Stromal cell of bone marrow (primary cell): ENCODE results near the gene PANX2.
"Not testable (repeated sequence)": the region's sequence is repeated elsewhere in the genome, so short reads cannot be mapped to it uniquely, and the experiment has no call there.

Experiments used
- DNase-seq: peaks from one replicate; pipeline ENCODE4 v3.0.0-alpha.2; 2012; ENCODE audit warnings: low read depth

Gene PANX2

DNA sequence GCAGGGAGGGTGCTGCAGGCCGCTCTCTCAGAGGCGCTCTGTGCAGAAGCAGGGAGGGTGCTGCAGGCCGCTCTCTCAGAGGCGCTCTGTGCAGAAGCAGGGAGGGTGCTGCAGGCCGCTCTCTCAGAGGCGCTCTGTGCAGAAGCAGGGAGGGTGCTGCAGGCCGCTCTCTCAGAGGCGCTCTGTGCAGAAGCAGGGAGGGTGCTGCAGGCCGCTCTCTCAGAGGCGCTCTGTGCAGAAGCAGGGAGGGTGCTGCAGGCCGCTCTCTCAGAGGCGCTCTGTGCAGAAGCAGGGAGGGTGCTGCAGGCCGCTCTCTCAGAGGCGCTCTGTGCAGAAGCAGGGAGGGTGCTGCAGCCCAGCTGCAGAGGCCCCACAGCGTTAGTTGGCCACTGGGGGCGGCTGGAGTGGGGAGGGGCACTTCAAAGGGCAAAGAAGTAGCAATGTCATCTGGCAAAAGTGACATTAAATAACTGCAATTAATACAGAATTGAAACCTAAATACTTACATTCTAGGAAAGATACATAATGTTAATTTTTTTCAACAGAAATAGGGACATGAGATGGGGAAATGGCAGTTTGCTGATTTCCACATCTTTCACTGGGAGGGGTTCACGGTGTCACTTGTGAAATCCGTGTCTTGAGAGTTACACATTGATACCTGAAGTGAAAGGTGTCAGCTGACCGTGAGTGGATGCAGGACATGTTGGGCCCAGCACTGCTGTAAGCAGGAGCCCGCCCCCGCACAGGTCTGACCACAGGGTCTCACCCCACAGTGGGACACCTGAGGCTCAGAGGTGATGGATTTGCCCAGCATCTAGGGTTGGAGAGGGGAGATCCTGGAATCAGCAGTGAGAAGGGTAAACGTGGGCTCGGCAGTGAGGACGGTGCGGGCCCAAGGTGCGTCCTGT is 23.0 kb upstream of the PANX2 start:
- not testable (repeated sequence) for DNase-seq

DNA sequence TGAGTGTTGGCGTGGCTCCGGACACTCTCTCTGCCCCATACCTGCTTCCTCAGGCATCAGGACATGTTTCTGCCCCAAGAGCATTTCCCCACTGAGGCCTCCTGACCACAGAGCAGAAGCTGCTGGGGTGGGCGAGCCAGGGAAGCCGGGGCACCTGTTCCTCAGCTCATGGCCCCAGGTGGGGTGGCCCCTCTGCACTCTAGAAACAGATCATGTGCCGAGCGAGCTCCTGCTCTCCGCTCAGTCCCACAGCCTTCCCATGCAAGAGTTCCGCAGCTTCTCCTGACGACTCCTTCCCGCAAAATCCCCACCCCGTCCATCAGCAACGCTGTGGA is 22.4 kb upstream of the PANX2 start:
- DNase-seq = no peak

DNA sequence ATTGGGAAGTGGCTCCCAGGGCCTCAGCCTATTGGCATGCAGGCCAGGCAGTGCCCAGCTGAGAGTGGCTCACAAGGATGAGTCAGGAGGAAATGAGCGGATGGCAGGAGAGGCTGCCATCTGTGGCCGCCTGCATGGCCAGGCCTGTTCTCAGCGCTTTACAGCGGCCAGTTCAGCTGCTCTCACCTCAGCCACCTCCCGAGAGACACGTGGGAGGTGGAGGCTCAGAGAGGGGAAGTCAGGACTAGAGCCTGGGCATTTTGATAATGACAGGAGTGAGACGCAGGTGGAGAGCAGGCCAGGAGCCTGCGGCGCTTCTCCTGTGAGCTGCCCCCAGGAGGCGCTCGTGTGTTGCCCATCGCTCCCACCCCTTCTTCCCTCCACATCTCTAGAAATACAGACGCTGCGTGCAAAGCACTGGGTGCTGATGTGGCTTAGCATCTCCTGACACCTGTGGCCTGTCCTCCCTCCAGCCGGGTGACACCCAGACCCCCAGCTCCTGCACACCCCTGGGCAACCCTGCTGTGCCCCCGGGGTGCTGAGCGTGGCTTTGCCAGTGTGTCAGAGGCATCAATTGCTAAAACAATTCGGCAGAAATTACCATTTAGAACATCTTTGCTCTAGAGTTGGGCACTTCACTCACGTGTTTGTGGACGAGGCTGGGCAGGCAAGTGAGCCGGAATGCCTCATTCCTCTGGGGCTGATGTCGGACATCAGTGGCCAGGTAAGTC is 21.4 kb upstream of the PANX2 start:
- DNase-seq = no peak

DNA sequence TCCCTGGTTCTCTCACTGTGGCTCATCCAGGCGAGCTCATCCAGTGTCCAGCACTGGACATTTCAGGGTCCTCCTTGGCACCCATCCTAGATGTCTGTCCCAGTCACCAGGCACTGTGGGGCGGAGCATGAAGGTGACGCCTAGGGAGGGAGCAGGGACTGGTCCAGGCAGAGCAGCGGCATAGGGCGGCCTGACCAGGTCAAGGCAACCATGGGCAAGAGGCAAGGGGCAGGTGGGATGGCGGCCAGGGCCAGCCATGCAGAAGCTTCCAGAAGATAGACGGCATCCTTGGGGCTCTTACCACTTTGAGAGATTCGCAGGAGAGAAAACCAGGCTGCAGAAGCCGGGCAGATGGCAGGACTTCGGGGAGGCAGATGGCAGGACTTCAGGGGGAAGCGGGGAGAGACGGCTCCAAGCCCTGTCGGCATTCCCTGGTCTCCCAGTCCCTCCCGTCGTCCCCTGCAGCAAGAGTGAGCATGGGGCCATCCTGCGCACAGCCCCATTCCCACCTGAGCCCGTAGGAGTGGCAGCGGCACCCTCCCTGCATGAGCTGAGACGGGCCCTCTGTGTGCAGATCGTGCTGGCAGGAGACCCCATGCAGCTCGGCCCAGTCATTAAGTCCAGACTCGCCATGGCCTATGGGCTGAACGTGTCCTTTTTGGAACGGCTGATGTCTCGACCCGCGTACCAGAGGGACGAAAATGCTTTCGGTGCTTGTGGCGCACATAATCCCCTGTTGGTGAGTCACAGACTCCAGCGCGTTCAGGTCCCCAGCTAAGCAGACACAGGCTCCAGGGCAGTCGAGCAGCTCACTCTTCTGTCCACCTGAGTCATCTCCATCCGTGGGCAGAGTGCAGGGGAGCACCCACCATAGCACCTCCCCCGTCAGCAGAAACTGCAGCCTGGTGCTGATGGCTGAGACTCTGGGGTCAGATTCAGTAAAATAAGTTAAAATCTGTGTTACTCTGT is 20.1 kb upstream of the PANX2 start:
- no peak for DNase-seq

DNA sequence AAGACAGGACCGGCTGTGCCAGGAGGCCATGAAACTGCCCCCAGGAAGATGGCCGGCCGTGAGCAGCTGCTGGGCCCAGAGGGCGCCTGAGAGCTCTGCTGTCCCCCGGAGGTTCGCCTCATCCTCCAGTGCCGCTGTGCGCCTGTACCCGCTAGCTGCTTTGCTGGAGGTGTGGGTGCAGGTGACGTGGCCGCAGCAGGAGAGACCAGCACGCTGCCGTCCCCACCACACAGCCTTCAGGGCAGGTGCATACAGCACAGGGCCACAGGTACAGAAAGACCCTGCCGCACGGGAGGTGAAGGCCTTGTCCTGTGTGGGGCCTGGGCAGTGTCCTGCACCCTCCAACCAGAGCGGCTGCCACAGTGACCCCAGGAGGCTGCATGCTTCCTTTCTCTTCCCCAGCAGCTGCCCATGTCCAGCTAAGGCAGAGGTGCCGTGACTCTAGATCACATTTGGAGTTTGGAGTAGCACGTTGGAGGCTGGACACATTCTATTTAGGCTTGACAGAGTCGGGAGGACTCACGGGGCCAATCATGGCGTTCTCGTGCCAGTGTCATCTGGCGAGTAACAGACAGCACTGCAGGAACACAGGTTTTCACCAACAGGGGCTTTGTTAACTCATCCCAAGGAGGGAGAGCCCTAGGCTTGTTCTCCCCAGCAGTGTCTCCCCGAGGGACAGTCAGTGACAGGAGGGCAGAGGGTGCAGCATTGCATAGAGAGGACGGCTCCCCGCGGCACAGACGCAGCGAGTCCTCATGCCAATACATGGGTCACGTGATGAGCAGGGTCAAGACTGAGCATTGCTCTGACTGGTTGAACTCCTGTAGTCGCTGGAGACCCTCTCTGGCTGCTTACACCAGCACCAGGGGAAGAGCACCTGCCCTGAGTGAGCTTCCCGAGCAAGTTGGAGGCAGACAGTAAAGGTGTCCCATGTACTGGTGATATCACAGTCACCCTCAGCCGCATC is 18.7 kb upstream of the PANX2 start:
- no peak for DNase-seq

DNA sequence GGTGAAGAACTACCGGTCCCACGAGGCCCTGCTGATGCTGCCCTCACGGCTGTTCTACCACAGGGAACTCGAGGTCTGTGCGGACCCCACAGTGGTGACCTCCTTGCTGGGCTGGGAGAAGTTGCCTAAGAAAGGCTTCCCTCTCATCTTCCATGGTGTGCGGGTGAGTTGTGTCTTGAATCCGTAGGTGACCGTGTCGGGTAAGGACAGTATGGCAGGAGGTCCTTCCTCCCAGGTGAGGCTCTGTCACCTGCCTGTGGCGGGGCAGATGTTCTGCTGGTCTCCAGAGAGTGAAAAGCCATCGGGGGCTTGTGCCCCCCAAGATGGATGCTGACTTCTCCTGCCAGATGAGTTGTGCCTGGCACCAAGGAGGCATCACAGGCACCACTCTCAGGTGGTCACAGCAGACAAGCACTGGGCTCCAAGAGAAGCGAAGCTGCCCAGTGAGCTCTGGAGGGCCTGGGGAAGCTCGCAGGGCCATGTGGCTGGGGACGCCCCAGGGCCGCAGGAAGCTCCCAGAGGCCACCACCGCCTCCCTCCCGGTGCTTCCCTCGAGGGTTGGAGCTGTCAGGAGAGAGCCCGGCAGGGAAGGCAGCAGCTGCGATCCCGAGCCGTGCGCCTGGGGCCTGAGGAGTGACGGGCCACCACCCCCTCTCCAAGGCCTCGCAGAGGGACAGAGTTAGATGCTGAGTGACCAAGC is 17.3 kb upstream of the PANX2 start:
- DNase-seq = no peak

DNA sequence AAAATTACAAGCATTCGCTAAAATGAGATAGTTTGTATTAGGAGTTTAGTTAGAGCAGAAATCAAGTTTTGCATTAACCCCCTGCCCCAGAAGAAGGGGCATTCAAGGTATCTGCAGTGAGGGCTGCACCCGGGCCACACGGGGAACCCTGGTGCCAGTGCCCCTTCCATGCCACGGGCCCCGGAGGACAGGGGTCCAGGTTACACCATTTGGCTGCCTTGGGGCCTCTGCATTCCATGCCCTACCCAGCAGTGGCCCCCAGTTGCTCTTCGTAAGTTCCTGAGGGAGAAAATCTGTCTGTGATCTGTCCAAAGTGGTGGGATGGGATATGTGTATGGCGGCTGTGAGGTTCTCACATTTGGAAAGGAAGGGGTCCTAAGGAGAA is 16.8 kb upstream of the PANX2 start:
- no peak for DNase-seq

DNA sequence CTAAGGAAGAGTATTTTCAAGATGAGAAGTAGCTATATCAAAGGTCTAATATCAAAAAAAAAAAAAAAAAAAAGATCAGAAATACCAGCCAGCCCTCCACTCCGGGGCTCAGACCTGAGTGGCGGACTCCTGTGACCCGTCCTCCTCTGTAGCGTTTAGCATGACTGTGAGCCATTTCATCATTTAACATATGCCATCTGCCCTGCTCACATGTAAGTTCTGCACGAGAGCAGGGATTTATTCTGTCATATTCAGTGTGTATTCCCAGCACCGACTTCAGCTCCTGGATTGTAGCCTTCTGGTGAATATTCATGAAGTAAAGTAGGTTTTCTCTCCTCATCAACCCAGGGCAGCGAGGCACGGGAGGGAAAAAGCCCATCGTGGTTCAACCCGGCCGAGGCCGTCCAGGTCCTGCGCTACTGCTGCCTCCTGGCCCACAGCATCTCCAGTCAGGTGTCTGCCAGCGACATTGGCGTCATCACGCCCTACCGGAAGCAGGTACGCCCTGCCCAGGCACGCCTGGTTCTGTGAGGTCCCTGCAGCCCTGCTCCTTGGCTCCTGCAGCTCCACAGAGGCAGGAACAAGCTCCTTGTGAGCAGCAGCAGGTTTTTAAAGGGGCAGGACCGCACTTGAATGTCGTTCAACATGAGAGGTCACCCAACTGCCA is 12.7 kb upstream of the PANX2 start:
- DNase-seq = no peak

DNA sequence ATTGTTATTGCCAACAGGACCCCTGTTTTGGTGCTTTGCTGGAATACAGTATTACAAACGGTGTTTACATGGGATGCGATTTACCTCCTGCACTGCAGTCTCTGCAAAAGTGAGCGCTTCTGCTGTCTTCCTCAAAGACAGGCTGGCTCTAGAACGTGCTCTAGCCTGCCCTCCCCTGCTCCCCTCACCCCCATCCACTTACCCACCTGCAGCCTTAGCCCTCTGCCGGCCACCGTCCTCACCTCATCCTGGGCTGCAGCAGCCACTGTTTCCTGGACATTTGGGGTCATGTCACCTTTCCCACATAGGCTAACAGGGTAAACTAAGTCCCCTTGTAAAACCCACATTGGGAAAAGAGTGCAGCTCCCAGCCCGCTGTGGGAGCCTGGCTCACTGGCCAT is 9.6 kb upstream of the PANX2 start:
- no peak for DNase-seq

DNA sequence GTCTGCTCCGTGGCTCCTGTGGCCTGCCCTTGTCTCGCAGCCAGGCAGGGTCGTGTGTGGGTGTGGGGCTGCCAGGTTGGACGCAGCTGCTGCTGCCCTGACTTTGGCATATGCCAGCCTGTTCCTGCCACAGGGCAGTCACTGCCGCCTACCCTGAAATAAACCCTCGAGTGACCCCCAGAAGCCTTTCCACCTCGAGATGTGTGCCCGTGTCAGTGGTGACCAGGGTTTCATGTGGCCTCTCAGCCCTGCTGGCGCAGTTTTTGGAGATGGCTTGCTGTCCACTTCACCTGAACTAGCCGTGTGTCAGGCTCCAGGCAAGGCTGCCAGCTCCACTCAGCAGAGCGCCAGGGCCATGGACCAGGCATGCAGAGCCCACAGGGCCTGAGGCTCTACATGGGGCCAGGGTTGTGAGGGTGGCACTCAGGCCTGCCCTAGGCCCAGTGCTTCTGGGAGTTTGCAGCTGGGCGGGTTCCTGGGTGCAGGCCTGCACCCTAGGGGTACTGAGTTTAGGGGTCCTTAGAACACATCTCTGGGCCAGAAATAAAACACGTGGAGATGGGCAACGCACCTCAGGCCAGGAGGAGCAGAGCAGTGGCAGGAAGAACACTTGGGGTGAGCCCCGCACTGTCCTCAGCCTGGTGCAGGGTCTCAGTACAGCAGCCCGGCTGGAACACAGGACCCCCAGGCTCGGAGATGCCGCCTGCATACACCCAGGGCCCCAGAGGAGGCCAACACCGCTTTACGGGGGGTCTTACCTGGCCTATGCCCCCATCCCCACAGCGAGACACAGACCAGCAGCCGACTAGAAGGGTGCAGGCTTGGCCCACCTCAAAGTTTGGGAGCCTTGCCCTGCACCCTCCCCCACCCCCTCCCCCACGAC is 8.8 kb upstream of the PANX2 start:
- DNase-seq = no peak

DNA sequence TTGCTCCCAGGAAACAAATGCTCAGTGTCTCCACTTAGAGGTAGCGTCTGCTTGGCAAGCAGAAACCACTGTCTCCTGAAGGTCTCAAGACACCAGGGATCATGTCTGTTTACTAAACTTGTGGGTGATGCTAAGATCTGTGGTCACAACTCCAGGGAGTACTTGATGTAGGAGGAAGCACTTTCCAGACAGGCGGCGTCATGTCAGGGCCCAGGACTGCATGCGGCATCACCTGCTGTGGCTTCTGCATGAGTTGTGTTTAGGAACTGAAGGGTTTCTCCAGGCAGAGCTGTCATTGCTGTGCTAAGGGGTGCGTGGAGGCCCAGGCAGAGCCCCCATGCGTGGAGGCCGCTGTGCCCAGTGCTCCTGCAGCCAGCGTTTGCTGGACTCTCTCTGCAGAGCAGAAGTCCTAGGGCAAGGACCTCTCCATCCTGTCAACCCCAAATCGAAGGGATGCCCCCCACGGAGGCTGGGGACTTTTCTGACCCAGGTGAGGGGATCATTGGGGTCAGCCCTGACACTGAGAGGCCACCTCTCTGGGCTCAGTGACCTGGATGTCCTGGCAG is 8.1 kb upstream of the PANX2 start:
- no peak for DNase-seq

DNA sequence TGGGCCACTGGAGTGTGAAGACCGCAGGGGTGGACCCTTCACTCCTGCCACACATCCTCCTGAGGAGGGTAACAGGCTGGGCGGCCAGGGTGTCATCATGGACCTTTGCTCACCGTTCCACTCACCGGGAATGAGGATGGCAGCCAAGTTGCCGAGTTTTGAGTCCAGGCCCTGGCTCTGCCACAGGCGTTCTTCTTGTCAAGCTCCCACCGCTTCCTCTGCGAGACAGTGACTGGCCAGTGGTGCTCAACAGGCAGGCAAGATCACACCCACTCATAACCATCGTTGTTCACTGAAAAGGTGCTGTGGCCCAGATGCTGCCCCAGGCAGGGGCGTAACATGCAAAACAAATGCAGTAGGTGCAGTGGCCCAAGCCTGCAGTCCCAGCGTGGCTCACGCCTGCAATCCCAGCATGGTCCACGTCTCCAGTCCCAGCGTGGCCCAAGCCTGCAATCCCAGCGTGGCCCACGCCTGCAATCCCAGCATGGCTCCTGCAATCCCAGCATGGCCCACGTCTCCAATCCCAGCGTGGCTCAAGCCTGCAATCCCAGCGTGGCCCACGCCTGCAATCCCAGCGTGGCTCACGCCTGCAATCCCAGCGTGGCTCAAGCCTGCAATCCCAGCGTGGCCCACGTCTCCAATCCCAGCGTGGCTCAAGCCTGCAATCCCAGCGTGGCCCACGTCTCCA is 5.0 kb upstream of the PANX2 start:
- DNase-seq = no peak

DNA sequence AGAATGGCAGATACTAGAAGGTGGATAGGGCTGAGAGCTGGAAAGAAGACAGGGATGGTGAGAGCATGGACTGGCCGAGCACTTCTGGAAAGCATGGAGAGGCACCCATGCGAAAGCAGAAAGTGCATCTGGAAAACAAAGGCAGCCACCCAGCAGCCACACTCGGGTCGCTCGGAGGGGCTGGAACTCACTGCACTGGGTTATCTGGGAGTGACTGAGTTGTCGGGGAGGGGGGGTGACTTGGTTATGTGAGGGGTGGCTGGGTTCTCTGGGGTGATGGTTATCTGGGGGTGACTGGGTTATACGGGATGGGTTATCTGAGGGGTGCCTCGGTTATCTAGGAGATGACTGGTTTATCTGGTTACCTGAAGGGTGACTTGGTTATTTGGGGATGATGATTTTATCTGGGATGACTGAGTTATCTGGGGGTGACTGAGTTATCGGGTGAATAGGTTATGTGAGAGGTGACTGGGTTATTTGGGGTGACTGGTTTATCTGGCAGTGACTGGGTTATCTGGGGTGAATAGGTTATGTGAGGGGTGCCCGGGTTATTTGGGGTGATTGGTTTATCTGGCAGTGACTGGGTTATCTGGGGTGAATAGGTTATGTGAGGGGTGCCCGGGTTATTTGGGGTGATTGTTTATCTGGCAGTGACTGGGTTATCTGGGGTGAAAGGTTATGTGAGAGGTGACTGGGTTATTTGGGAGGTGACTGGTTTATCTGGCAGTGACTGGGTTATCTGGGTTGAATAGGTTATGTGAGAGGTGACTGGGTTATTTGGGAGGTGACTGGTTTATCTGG is 2.6 kb upstream of the PANX2 start:
- no peak for DNase-seq

DNA sequence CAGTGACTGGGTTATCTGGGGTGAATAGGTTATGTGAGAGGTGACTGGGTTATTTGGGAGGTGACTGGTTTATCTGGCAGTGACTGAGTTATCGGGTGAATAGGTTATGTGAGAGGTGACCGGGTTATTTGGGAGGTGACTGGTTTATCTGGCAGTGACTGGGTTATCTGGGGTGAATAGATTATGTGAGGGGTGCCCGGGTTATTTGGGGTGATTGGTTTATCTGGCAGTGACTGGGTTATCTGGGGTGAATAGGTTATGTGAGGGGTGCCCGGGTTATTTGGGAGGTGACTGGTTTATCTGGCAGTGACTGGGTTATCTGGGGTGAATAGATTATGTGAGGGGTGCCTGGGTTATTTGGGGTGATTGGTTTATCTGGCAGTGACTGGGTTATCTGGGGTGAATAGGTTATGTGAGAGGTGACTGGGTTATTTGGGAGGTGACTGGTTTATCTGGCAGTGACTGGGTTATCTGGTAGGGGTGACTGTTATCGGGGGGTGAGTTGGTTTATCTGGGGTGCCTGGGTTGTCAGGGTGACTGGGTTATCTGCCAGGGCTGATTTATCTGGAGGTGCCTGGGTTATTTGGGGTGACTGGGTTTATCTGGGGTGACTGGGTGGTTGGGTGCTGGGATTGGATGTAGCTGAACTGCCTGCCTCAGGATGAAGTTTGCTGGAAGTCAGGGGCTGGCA is 1.9 kb upstream of the PANX2 start:
- not testable (repeated sequence) for DNase-seq

DNA sequence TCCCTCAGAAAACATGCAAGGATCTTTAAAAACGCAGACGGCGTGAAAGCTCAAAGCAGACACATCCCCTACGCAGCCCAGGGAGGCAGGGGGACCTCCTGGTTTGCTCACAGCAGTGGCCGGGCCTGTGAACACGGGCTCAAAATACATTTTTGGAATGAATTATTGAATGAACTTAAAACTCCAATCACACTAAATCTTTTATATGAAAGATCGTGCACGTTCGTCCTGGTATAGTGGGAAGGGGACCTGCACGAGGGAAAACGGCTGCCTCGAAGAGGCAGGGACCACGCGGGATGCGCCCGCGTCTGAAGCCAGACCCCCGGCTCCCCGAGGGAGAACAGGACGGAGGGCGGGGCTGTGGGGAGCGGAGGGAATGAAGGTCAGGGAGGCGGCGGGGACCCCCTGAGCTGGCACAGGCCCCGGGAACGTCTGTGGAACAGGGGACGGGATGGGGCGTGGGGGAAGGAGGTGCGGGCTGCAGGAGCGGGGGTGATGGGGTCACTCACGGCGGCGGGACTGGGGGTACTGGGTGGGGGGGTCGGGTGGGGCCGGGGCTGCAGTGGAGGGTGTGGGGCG is 1.3 kb upstream of the PANX2 start:
- DNase-seq = no peak

DNA sequence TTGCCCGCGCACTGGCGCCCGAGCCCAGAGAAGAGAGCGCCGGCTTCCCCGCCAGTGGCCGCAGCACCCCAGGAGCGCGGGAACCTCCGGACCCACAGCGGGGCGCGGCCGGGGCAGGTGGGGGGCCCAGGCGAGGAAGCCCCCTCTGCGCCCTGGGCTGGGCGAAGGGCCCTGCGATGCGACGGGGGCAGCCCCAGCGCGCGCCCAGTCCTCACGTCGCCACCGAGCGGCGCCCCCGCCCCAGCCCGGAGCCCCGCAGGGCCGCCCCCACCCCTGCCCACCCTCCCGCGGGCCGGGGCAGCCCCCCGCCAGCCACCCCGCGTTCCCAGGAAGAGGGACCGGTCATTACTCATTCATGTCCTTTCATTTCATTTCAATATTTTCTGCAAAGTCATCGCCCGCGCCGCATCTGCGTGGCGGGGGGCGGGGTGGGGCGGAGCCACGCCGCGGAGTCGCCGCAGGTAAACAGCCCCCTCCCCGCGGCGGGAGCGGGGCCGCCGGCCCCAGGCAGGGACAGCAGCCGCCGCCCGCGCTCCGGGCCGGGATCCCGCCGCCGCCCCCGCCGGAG is 673 bp upstream of the PANX2 start:
- DNase-seq = no peak
